Subcutaneous adipose tissue (tissue), 4 donors: ENCODE data around the gene AJUBA. TPM values are rescaled to one million over a fixed set of nuclear protein-coding genes. Genes with fewer than 3 reads are reported as not detected.

Experiments
- CTCF ChIP-seq: fragments of 450-650 bp; IDR thresholded peaks from one replicate; pipeline ENCODE4 v1.5.1; 2016; ENCODE audit warnings: low read depth, mild to moderate bottlenecking, control low read depth, antibody characterized with exemption, moderate library complexity
- total RNA-seq, 4 donors: library from RNA; depleted of rRNA; stranded (reverse); fragments of >200 nt; gene quantifications; one replicate each; pipeline ENCODE4 v1.1.0, GENCODE V29; 2016

Gene AJUBA
- total RNA-seq, 4 donors from 2014 or later: 1.8 to 7.2 (median 4.7) TPM

- no peak for TF ChIP-seq CTCF
Measured at GRCh38 chr14:22981090-22981875, 1.1 kb downstream of the AJUBA start.

GRCh38 chr14:22980672-22981089 lies 1.7 kb downstream of the AJUBA start:
- no peak for TF ChIP-seq CTCF

- TF ChIP-seq CTCF: no peak
Measured at GRCh38 chr14:22979748-22980392, 2.5 kb downstream of the AJUBA start.

- TF ChIP-seq CTCF: no peak
Measured at GRCh38 chr14:22978981-22979671, 3.2 kb downstream of the AJUBA start.

- TF ChIP-seq CTCF: no peak
Measured at GRCh38 chr14:22978487-22978837, 3.9 kb downstream of the AJUBA start.

- TF ChIP-seq CTCF: no peak
Measured at GRCh38 chr14:22977684-22978486, 4.5 kb downstream of the AJUBA start.

- TF ChIP-seq CTCF: no peak
Measured at GRCh38 chr14:22977434-22977683, 5.0 kb downstream of the AJUBA start.
